ENCODE measurements around the gene ZNF618.

The ZNF618 gene

DNA sequence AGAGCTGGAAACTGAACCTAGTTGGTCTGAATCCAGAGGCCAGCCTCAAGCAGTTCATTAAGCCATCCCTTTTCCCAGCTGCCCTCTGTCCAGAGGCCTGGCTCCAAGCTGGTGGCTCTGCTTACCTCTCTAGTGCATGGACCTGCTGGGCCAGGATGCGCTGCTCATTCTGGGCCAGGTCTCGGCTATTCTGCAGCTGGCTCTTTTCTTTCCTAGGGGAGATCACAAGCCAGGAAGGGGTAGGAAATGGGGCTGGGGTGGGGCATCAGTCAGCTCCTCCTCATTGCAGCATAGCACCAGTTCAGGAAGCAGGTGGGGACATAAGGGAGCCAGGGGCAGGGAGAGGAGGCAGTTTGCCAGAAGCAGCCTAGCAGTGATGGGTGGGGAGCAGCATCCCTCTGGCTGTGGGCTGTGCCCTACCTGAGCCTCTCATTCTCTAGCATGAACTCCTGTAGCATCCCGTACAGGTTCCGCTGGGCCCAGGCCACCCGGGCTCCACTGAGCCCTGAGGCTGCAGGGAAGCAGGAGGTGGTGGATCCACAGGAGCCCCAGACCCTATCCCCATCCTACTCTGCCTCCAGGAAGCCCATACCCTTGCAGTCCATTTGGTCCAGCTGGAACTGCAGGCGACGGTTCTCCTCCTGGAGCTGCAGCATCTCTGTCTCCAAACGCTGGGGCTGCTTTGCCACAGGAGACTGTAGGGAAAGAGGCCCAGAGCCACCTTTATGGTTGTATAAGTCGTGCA is 217.8 kb downstream of the ZNF618 start:
- H2AFZ ChIP-seq (ENCODE audit: low read depth, low read length) = no peak overlapping the region
- no peak overlapping the region for H3K4me2 ChIP-seq (ENCODE audit: insufficient read depth, low read length)
- H3K9me3 ChIP-seq (ENCODE audit: insufficient read depth, low read length, severe bottlenecking) = no peaks in the 10 kb centered on the region
- no peaks in the 10 kb centered on the region for H3K36me3 ChIP-seq (ENCODE audit: insufficient read depth, low read length)
- H3K4me3 ChIP-seq (ENCODE audit: low read depth in 1 of 2, low read length in 2 of 2) = no peak overlapping the region
- no peak for ATAC-seq (ENCODE audit: insufficient read depth, low read depth)
- DNase-seq = no peak
- no peaks in the 10 kb centered on the region for H3K4me1 ChIP-seq (ENCODE audit: insufficient read depth, low read length)
- H4K20me1 ChIP-seq (ENCODE audit: insufficient read depth, low read length) = no peaks in the 10 kb centered on the region; the same call in 1 of the 2 replicates
- TF ChIP-seq CTCF (IDR thresholded peaks at IDR 0.05; ENCODE audit: borderline replicate concordance, extremely low read depth, low read length, poor library complexity, severe bottlenecking) = no peak
- no peak for TF ChIP-seq EZH2 (IDR thresholded peaks at IDR 0.05; ENCODE audit: borderline replicate concordance, low read depth, low read length, severe bottlenecking)
- no peak overlapping the region for H3K27ac ChIP-seq (ENCODE audit: low read length)
- H3K9ac ChIP-seq (ENCODE audit: low read depth, low read length) = no peak overlapping the region
- no peaks in the 10 kb centered on the region for H3K79me2 ChIP-seq (ENCODE audit: insufficient read depth, low read length)
- no peaks in the 10 kb centered on the region for H3K27me3 ChIP-seq (ENCODE audit: insufficient read depth, low read length, poor library complexity)

GRCh38 chr9:114094971-114095370 is 218.9 kb downstream of the ZNF618 start:
- Histone ChIP-seq H3K4me3 (ENCODE audit: low read depth in 1 of 2, low read length in 2 of 2) (no peak overlapping the region), H3K4me1 (ENCODE audit: insufficient read depth, low read length) (no peaks in the 10 kb centered on the region), H4K20me1 (ENCODE audit: insufficient read depth, low read length) (no peaks in the 10 kb centered on the region; the same call in 1 of the 2 replicates), H3K9me3 (ENCODE audit: insufficient read depth, low read length, severe bottlenecking) (no peaks in the 10 kb centered on the region), H2AFZ (ENCODE audit: low read depth, low read length) (no peak overlapping the region), H3K9ac (ENCODE audit: low read depth, low read length) (no peak overlapping the region), H3K27ac (ENCODE audit: low read length) (no peak overlapping the region), H3K4me2 (ENCODE audit: insufficient read depth, low read length) (no peak overlapping the region), H3K36me3 (ENCODE audit: insufficient read depth, low read length) (no peaks in the 10 kb centered on the region), H3K79me2 (ENCODE audit: insufficient read depth, low read length) (no peaks in the 10 kb centered on the region), H3K27me3 (ENCODE audit: insufficient read depth, low read length, poor library complexity) (no peaks in the 10 kb centered on the region)
- DNase-seq = no peak
- TF ChIP-seq CTCF (IDR thresholded peaks at IDR 0.05; ENCODE audit: borderline replicate concordance, extremely low read depth, low read length, poor library complexity, severe bottlenecking) (no peak), EZH2 (IDR thresholded peaks at IDR 0.05; ENCODE audit: borderline replicate concordance, low read depth, low read length, severe bottlenecking) (no peak)
- ATAC-seq (ENCODE audit: insufficient read depth, low read depth) = no peak

GRCh38 chr9:114096041-114096511 is 220.0 kb downstream of the ZNF618 start:
- DNase-seq = no peak
- no peaks in the 10 kb centered on the region for H3K27me3 ChIP-seq (ENCODE audit: insufficient read depth, low read length, poor library complexity)
- TF ChIP-seq CTCF (IDR thresholded peaks at IDR 0.05; ENCODE audit: borderline replicate concordance, extremely low read depth, low read length, poor library complexity, severe bottlenecking) (no peak), EZH2 (IDR thresholded peaks at IDR 0.05; ENCODE audit: borderline replicate concordance, low read depth, low read length, severe bottlenecking) (no peak)
- H2AFZ ChIP-seq (ENCODE audit: low read depth, low read length) = no peak overlapping the region
- no peaks in the 10 kb centered on the region; the same call in 1 of the 2 replicates for H4K20me1 ChIP-seq (ENCODE audit: insufficient read depth, low read length)
- no peak for ATAC-seq (ENCODE audit: insufficient read depth, low read depth)
- H3K79me2 ChIP-seq (ENCODE audit: insufficient read depth, low read length) = no peaks in the 10 kb centered on the region
- no peak overlapping the region for H3K4me3 ChIP-seq (ENCODE audit: low read depth in 1 of 2, low read length in 2 of 2)
- no peaks in the 10 kb centered on the region for H3K4me1 ChIP-seq (ENCODE audit: insufficient read depth, low read length)
- no peak overlapping the region for H3K27ac ChIP-seq (ENCODE audit: low read length)
- no peaks in the 10 kb centered on the region for H3K36me3 ChIP-seq (ENCODE audit: insufficient read depth, low read length)
- H3K9ac ChIP-seq (ENCODE audit: low read depth, low read length) = no peak overlapping the region
- no peaks in the 10 kb centered on the region for H3K9me3 ChIP-seq (ENCODE audit: insufficient read depth, low read length, severe bottlenecking)
- H3K4me2 ChIP-seq (ENCODE audit: insufficient read depth, low read length) = no peak overlapping the region
